Uterus (tissue), 2 donors: ENCODE results near the gene ASPHD1.

Experiments used
- POLR2A ChIP-seq, 2 donors: fragments of 450-650 bp; IDR thresholded peaks; one replicate each; pipeline ENCODE4 v1.6.1; 2016; ENCODE audit warnings: antibody characterized with exemption in 2 of 2, mild to moderate bottlenecking in 1 of 2, moderate library complexity in 1 of 2
- TF ChIP-seq, protein P1 (sequence below), 4 experiments: fragments of 200-600 bp in 2 of 4; fragments of 450-650 bp in 2 of 4; sonication (generic) in 2 of 4; IDR thresholded peaks; one replicate each; pipeline ENCODE4 v1.5.1; 2016 to 2019; ENCODE audit warnings: antibody characterized with exemption in 4 of 4, mild to moderate bottlenecking in 2 of 4, moderate library complexity in 1 of 4

DNA sequence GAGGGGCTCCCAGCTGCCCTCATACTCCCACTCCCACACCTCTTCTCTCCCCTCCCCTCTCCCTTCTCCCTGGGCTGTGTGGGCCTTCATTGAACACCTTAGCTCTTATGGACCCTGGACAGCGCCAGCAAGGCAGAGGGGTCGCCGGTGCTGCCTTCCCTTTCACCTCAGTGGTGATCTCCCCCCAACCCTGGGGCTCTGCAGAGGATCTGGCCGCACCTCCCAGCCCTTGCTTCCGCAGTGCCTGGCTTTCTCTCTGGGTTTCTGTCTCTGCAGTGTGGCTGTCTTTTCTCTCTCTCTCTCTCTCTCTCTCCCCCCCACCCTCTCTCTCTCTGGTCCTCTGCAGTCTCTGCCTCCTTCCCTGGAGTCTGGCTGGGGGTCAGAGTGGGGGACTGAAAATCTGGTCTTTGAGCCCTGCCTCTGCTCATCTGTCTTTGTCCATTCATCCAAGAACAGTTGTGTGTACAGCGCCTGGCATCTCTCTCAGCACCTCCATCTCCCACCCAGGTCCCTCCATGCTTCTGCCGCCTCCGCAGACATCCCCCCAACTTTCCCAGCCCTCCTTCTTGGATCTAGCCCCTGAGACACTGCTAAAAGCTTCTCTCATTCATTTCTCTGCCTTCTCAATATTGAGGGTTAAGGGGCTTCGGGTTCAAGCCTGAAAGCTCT lies 2.0 kb upstream of the ASPHD1 start:
- TF ChIP-seq, protein P1, sequence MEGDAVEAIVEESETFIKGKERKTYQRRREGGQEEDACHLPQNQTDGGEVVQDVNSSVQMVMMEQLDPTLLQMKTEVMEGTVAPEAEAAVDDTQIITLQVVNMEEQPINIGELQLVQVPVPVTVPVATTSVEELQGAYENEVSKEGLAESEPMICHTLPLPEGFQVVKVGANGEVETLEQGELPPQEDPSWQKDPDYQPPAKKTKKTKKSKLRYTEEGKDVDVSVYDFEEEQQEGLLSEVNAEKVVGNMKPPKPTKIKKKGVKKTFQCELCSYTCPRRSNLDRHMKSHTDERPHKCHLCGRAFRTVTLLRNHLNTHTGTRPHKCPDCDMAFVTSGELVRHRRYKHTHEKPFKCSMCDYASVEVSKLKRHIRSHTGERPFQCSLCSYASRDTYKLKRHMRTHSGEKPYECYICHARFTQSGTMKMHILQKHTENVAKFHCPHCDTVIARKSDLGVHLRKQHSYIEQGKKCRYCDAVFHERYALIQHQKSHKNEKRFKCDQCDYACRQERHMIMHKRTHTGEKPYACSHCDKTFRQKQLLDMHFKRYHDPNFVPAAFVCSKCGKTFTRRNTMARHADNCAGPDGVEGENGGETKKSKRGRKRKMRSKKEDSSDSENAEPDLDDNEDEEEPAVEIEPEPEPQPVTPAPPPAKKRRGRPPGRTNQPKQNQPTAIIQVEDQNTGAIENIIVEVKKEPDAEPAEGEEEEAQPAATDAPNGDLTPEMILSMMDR (IDR thresholded peaks at IDR 0.05), result no peak
- no peak for TF ChIP-seq POLR2A (IDR thresholded peaks at IDR 0.05)
